ENCODE data around the gene GLT1D1.
"Not testable (repeated sequence)": the region's sequence is repeated elsewhere in the genome, so short reads cannot be mapped to it uniquely, and the experiment has no call there.

Gene GLT1D1

DNA sequence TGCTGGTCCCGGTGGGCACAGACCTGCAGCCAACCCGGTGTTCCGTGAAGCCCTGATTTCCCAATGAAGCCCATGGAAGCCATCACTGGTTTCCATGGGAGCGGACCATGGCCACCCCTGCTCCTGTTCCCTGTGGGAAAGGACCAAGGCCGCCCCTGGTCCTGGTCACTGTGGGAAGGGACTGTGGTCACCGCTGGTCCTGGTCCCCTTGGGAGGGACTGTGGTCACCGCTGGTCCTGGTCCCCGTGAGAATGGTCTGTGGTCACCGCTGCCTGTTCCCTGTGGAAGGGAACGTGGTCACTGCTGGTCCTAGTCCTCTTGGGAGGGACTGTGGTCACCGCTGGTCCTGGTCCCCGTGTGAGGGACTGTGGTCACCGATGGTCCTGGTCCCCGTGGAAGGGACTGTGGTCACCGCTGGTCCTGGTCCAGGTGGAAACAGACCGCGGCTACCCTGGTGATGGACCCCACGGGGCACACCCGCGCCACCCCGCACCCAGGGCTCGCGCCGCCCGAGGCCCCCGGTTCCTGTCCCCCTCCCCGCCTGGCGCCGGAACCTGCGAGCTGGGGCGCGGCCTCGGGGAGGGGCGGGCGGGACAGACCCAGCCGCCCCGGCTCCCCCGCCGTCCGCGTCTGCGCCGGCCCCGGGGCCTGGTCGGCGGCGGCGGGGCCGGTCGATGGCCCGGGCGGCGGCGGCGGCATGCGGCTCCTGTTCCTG, at the start of gene GLT1D1:
TSS of gene GLT1D1 (plus strand) at position 594 of the 715 bp plus-strand sequence. CDS start at position 698, 104 bp downstream.
- DNase-seq (no peak), ATAC-seq (ENCODE audit: insufficient read depth, low read depth) (no peak)
- Histone ChIP-seq H3K27ac (ENCODE audit: low read length) (no peak within 1 kb of the TSS), H3K36me3 (ENCODE audit: insufficient read depth, low read length) (no peaks in the 10 kb centered on the region), H3K9me3 (ENCODE audit: insufficient read depth, low read length, severe bottlenecking) (no peaks in the 10 kb centered on the region), H3K27me3 (ENCODE audit: insufficient read depth, low read length, poor library complexity) (no peaks in the 10 kb centered on the region), H3K4me3 (ENCODE audit: low read depth in 1 of 2, low read length in 2 of 2) (no peak within 1 kb of the TSS), H2AFZ (ENCODE audit: low read depth, low read length) (no peak within 1 kb of the TSS), H3K9ac (ENCODE audit: low read depth, low read length) (no peak within 1 kb of the TSS), H3K4me2 (ENCODE audit: insufficient read depth, low read length) (no peak within 1 kb of the TSS), H3K79me2 (ENCODE audit: insufficient read depth, low read length) (no peaks in the 10 kb centered on the region), H3K4me1 (ENCODE audit: insufficient read depth, low read length) (no peaks in the 10 kb centered on the region), H4K20me1 (ENCODE audit: insufficient read depth, low read length) (no peaks in the 10 kb centered on the region)
- no peak for TF ChIP-seq EZH2 (IDR thresholded peaks at IDR 0.05; ENCODE audit: borderline replicate concordance, low read depth, low read length, severe bottlenecking)
- no peak for TF ChIP-seq CTCF (IDR thresholded peaks at IDR 0.05; ENCODE audit: borderline replicate concordance, extremely low read depth, low read length, poor library complexity, severe bottlenecking)

DNA sequence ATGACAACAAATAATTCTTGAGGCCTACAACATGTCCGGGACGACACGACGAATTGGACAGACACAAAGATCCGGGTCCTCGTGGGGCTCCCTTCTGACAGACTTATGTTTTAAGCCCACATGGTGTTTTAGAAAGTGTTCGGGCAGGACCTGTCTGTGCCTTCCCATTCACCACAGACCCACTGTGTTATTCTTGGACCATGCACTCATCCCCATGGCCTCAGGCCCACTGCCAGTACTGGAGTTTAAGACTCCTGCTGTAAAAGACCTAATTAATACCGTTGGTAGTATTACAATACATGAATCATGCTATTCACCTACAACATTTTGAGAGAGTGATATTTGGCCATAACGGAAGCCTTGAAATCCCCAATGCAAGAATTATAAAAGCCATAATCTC, 49.5 kb upstream of the GLT1D1 start:
- ATAC-seq (ENCODE audit: insufficient read depth, low read depth) (no peak), DNase-seq (no peak)
- Histone ChIP-seq H3K27me3 (ENCODE audit: insufficient read depth, low read length, poor library complexity) (no peaks in the 10 kb centered on the region), H3K4me1 (ENCODE audit: insufficient read depth, low read length) (no peaks in the 10 kb centered on the region), H3K9me3 (ENCODE audit: insufficient read depth, low read length, severe bottlenecking) (no peaks in the 10 kb centered on the region), H4K20me1 (ENCODE audit: insufficient read depth, low read length) (peaks cover 31% of the 10 kb centered on the region), H3K9ac (ENCODE audit: low read depth, low read length) (no peak overlapping the region), H3K79me2 (ENCODE audit: insufficient read depth, low read length) (peaks cover 25% of the 10 kb centered on the region), H2AFZ (ENCODE audit: low read depth, low read length) (no peak overlapping the region), H3K4me3 (ENCODE audit: low read depth in 1 of 2, low read length in 2 of 2) (no peak overlapping the region), H3K36me3 (ENCODE audit: insufficient read depth, low read length) (peaks cover 80% of the 10 kb centered on the region), H3K27ac (ENCODE audit: low read length) (no peak overlapping the region), H3K4me2 (ENCODE audit: insufficient read depth, low read length) (no peak overlapping the region)
- TF ChIP-seq EZH2 (IDR thresholded peaks at IDR 0.05; ENCODE audit: borderline replicate concordance, low read depth, low read length, severe bottlenecking) (no peak), CTCF (IDR thresholded peaks at IDR 0.05; ENCODE audit: borderline replicate concordance, extremely low read depth, low read length, poor library complexity, severe bottlenecking) (no peak)

- H4K20me1 ChIP-seq (ENCODE audit: insufficient read depth, low read length) = peaks cover 29% of the 10 kb centered on the region
- H3K9ac ChIP-seq (ENCODE audit: low read depth, low read length) = no peak overlapping the region
- peaks cover 81% of the 10 kb centered on the region for H3K36me3 ChIP-seq (ENCODE audit: insufficient read depth, low read length)
- ATAC-seq (ENCODE audit: insufficient read depth, low read depth) (no peak), DNase-seq (no peak)
- no peak overlapping the region for H2AFZ ChIP-seq (ENCODE audit: low read depth, low read length)
- TF ChIP-seq CTCF (IDR thresholded peaks at IDR 0.05; ENCODE audit: borderline replicate concordance, extremely low read depth, low read length, poor library complexity, severe bottlenecking) (no peak), EZH2 (IDR thresholded peaks at IDR 0.05; ENCODE audit: borderline replicate concordance, low read depth, low read length, severe bottlenecking) (no peak)
- H3K27ac ChIP-seq (ENCODE audit: low read length) = no peak overlapping the region
- no peaks in the 10 kb centered on the region for H3K27me3 ChIP-seq (ENCODE audit: insufficient read depth, low read length, poor library complexity)
- no peaks in the 10 kb centered on the region for H3K9me3 ChIP-seq (ENCODE audit: insufficient read depth, low read length, severe bottlenecking)
- H3K4me3 ChIP-seq (ENCODE audit: low read depth in 1 of 2, low read length in 2 of 2) = no peak overlapping the region
- H3K79me2 ChIP-seq (ENCODE audit: insufficient read depth, low read length) = peaks cover 29% of the 10 kb centered on the region
- H3K4me2 ChIP-seq (ENCODE audit: insufficient read depth, low read length) = no peak overlapping the region
- no peaks in the 10 kb centered on the region for H3K4me1 ChIP-seq (ENCODE audit: insufficient read depth, low read length)
Observed at GRCh38 chr12:128804762-128805161, 48.5 kb upstream of the GLT1D1 start.

DNA sequence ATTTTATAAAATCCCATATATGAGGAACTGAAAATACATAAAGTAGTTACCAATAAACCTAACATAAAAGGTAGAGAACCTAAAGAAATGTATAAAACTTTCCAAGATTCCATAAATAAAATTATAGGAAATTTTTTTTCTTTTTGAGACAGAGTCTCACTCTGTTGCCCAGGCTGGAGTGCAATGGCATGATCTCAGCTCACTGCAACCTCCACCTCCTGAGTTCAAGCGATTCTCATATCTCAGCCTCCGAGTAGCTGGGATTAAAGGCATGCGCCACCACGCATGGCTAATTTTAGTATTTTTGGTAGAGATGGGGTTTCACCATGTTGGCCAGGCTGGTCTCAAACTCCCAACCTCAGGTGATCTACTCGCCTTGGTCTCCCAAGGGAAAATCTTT, 47.9 kb upstream of the GLT1D1 start:
- Histone ChIP-seq H3K36me3 (ENCODE audit: insufficient read depth, low read length) (peaks cover 79% of the 10 kb centered on the region), H3K79me2 (ENCODE audit: insufficient read depth, low read length) (peaks cover 36% of the 10 kb centered on the region), H4K20me1 (ENCODE audit: insufficient read depth, low read length) (peaks cover 31% of the 10 kb centered on the region)
- H2AFZ ChIP-seq (ENCODE audit: low read depth, low read length); H3K27ac ChIP-seq (ENCODE audit: low read length); H3K9me3 ChIP-seq (ENCODE audit: insufficient read depth, low read length, severe bottlenecking); H3K9ac ChIP-seq (ENCODE audit: low read depth, low read length); H3K4me2 ChIP-seq (ENCODE audit: insufficient read depth, low read length); H3K4me3 ChIP-seq (ENCODE audit: low read depth in 1 of 2, low read length in 2 of 2); H3K27me3 ChIP-seq (ENCODE audit: insufficient read depth, low read length, poor library complexity); DNase-seq; H3K4me1 ChIP-seq (ENCODE audit: insufficient read depth, low read length); ATAC-seq (ENCODE audit: insufficient read depth, low read depth): not testable (repeated sequence)

All from DND-41 (cell line).